Measurements from ENCODE around the gene EDDM13. TPM values are rescaled to one million over a fixed set of nuclear protein-coding genes. Genes with fewer than 3 reads are reported as not detected.

Gene EDDM13
- total and polyA plus RNA-seq, 2 of the 8 experiments (the other 6 are each of a cell fraction or from before 2014, with no cell fraction given): not detected

DNA sequence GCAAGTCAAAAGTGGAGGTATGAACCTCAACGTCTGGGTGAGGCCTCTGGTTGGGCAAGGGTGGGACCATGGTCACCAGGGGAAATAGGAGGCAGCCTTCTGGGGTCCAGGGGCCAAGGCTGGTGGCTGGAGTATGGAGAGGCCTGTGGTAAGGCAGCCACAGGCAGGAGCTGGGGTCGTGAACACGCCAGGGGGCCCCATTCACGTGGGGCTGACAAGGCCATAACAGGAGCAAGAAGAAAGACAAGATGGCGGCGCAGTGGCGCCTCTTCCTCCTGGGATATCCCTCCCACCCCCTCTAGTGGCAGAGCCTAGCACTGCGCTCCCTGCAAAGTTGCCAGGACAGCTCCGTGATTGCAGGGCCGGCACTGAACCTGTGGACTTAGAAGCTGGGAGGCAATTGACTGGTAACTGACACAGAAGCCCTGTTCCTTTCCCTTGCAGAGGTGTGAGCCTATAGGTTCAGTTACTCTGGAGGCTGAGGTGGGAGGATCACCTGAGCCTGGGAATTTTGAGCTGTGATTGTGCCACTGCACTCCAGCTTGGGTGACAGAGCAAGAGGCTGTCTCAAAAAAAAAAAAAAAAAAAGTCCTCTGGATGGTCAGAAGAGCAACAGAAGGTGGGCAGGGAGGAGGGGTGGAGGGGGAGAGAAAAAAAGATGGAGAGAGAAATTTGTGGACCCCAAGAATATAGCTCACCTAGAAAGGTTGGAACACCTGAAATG, 19.7 kb upstream of the EDDM13 start (continued):
- TF ChIP-seq, protein P1, sequence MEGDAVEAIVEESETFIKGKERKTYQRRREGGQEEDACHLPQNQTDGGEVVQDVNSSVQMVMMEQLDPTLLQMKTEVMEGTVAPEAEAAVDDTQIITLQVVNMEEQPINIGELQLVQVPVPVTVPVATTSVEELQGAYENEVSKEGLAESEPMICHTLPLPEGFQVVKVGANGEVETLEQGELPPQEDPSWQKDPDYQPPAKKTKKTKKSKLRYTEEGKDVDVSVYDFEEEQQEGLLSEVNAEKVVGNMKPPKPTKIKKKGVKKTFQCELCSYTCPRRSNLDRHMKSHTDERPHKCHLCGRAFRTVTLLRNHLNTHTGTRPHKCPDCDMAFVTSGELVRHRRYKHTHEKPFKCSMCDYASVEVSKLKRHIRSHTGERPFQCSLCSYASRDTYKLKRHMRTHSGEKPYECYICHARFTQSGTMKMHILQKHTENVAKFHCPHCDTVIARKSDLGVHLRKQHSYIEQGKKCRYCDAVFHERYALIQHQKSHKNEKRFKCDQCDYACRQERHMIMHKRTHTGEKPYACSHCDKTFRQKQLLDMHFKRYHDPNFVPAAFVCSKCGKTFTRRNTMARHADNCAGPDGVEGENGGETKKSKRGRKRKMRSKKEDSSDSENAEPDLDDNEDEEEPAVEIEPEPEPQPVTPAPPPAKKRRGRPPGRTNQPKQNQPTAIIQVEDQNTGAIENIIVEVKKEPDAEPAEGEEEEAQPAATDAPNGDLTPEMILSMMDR (IDR thresholded peaks at IDR 0.05; ENCODE audit: control extremely low read depth in 1 of 3, insufficient read depth in 1 of 3, low read depth in 1 of 3, low read length in 3 of 3): peak; percentile 90 to 97 (median 97)
- no peak for TF ChIP-seq SIX5 (IDR thresholded peaks at IDR 0.05; ENCODE audit: low read depth, low read length)
